Activated T-cell treated with anti-CD3 and anti-CD28 coated beads, Interleukin-2, amount 50 U/mL, for 1 hour (primary cell): ENCODE results near the gene CDH4.
"Not testable (repeated sequence)": the region's sequence is repeated elsewhere in the genome, so short reads cannot be mapped to it uniquely, and the experiment has no call there.

Source experiments
- DNase-seq: peaks from one replicate; pipeline ENCODE4 v3.0.0-alpha.2; 2020

Gene CDH4

DNA sequence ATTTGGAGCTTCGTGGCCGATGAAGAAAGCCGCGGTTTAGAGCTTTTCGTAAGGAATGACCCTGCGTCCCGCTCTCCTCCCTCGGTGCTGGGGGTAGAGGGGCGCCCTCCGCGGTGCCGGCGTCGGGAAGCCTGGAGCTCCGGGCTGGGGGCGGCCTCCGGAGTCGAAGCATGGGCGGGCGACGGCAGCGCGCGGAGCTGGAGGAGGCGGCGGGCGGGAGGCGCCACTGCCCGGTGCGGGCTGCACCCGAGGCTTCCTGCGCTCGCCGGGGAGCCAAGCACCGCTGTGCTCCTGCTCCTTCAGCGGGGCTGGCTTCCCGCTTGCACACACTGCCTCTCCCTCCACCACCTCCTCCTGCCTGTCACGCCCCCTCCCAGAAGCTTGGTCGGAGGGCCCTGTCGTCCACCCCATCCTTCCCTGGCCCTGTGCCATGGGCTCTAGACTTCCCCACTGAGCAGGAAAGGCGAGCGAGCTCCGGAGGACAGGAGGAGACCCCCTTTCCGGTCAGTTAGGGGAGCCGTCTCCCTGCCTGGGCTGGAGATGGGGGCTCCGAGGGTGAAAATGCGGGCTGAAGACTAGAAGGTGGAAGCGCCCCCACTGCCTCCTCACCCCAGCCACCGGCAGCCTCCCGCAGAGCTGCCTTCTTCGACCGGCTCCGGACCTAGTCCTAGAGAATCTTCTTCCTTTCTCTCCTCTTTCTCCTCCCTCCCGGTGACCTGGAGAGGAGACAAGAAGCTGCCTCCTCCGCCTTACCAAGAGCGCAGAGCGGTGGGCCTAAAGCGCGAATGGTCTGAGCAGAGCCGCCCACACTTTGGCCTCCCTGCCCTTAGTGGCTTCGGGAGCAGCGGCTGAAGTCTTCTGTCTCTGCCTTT lies 1.8 kb downstream of the CDH4 start:
- no peak for DNase-seq

DNA sequence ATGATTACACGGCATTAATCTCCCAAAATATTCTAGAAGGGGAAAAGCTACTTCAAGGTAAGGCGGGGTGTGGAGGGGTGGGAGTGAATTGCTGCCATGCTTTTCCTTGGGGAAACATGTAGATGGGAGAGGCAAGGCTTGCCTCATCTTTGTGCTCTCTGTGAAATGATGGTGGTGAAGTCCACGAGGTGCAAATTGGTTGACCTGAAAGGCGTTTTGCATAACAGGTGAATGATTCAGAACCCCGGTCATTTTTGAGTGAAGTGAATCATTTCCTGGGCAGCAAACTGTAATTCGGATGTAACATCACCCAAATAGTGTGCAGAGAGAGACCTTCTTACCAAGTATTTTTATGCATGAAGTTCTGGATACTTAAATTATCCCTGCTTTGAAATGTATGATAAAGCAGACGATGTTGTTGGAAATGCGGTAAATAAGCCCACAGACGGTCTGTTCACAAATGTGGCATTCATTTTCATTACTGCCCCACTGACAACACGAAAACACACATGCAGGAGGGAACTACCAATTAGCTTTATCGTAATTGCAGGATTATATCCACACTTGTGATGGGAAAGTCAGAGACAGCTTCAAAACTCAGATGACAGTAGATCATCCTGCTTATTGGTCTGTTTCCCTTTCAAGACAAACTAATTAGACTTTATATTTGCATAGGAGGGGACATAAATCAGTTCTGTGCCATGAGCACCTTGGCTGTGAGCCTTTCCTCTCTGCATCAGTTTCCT lies 3.0 kb downstream of the CDH4 start:
- no peak for DNase-seq

DNA sequence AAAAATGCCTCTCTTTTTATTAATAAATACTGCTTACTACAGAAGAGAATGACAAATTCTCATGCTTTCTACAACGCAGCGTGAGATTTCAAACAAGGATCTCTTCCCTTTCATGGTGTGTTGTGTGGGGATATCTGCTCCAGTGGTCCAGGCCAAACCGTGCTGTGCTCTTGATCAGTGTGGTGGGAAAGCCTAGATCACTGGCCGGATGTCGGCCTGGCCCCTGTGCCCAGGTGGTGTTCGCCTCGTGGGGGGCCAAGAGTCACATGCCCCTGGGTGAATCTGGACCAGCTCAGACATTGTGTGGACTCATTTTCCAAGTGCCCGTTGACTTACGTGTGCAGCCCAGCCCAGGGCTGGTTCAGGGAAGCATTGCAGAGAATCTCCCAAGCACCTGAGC lies 4.3 kb downstream of the CDH4 start:
- no peak for DNase-seq

DNA sequence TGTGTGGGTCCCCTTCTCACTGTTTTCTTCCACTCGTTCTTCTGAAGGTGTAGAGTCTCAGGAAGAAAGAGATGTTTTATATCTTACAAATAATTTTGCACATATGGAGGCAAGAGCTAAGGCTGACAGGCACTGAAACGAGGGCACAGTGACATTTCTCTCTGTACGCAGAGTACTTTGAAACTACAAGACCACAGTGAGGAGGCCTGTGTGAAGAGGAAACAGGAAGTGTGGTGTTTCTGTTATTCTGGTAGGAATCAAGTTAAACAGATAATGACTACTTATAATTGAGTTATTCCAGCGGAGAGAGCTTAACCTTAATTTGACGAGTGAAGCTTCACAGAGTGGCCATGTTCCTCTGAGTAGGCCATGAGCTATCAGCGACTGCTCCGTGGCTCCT lies 4.8 kb downstream of the CDH4 start:
- no peak for DNase-seq

DNA sequence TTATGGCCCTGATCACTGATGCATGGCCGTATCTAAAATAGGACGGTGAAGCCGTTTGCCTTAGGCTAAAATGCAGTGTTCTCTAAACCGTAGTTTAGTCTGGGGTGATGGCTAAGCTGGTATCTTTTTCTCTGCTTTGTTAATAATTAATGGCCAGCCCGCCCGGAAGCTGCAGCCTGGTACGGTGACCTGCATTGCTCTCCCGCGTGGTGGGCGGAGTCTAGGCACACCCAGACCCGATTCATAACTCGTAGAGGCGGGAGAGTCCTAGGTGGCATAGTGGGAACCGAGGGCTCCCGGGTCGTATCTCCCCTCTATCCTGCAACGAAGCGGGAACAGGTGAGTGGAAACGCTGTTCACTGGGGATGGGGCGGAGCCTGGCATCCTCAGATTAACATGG lies 5.5 kb downstream of the CDH4 start:
- no peak for DNase-seq

DNA sequence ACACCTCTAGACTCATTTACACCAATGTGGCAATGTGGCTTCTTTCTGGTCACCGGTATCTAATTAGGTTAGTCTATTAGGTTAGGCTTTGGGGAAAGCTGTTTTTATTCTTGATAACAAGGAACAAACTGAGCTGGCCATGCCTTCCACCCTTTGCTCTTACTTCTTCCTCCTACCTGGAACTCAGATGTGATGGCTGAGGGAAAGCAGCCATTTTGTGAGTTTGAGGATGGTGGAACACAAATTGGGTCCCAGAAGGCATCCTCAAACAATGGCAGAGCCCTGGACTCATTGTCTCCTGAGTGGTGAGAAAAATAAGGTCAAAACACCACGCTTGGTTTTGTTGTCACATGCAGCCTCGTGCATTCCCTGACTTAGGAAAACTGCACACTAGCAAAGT lies 7.7 kb downstream of the CDH4 start:
- DNase-seq, result no peak

DNA sequence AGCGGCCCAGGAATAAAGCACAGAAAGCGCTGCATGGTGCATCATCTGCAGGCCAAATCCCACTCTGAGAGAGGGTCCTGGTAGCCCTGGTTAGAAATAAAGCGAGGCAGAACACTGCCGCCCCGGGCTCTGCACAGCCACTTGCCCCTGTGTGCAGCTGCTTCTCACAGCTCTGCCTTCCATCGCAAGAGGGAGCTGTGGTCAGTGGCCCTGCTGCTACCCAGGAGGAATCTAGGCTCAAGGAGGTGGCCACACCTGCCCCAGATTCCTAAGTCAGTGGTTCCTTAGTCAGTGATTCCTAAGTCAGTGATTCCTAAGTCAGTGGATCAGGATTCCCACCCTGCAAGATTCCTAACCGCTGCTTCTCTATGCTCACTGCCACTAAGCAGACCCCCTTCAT lies 8.8 kb downstream of the CDH4 start:
- DNase-seq, result no peak

DNA sequence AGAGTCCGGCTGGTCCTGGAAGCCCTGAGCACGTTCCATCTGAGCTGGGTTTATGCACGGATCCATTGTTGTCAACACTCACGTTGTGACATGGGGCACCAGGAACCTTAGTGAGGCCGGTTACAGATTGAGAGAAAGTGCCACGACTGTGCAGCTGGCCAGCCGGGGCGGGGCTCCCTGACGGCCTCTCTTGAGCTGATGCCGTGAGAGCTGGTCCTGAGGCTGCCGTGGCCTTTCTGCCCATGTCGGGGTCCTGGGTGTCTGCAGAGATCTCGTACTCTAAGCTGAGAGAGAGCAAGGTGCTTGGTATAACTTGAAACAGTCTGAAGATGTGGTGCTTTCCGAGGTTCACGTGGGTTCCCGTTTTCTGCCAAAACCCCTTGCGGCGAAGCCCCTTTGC lies 10.0 kb downstream of the CDH4 start:
- DNase-seq, result no peak

DNA sequence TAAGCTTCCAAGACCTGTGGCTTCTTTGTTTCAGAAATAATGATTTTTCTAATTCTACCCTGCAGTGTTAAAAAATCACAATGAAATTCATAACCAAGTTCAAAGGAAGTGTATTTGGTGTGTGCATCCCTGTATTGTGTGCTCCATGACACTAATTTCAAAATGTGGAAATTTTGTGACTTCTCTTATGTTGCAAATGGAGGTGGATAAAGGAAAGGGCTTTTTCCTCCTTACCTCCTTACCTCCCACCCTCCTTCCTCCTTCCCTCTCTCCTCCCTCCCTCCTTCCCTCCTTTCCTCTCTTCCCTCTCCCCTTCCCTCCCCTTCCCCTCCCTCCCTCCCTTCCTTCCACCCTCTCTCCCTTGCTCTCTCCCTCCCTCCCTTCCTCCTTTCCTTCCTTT lies 10.5 kb downstream of the CDH4 start:
- DNase-seq, result no peak

DNA sequence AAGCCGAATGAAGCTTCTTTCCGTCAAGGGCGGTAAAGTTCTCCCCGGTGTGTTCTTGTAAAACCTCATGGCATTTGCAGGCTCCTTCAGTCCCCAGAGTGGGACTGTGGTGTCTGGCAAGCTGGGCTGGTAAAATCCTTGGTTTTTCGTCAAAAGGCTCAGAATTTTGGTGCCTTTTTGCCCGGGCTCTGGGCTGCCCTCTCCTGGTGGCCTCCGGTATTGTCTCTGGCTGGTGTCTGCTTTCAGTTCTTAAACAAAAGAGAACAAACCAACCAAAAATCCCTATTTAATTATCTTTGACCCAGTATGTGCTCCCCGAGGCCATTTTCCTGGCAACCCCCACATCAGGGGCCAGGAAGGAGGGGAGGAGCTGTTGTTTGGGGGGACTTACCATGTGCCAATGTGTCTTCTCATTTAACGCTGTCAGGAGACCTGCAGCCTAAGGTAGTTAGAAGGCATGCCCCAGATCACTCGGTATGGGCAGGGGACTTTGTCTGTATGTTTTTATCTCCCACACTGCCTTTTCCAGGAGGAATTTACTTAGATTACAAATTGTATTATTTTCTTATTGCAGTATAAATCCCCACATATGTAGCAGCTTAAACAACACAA lies 11.1 kb downstream of the CDH4 start:
- peak; percentile 32 for DNase-seq

DNA sequence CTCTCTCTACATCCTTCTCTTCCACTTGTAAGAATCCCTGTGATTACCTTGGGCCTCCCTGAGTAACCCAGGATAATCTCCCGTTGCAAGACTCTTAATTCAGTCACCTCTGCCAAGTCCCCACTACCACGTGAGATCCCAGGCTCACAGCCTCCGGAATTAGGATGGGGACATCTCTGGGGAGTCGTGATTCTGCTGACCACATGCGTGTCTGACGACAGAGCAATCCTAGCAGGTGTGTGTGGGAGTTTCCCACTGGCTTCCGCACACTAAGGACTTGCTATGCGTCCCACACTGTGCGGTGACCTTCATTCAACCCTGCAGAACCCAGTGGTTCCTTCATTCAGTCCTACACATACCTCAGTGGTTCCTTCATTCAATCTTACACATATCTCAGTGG lies 11.9 kb downstream of the CDH4 start:
- DNase-seq, result no peak

DNA sequence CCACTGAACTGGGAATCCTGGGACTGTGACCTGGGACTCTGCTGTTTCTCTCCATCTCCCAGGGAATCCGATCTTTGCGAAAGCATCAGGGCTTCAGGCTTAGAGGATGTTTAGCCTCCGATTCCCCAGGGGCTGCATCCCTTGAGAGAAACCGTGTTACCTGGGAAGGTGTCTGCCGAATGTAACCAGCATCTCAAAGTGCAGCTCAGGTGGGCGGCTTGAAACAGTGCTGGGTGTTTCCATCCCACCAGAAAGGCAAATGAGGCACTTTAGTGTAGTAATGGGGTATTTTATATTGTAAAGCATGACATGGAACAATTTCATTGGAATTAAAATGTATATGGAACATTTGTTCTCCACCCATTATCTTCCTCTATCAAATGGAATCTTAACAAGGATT lies 15.2 kb downstream of the CDH4 start:
- no peak for DNase-seq

DNA sequence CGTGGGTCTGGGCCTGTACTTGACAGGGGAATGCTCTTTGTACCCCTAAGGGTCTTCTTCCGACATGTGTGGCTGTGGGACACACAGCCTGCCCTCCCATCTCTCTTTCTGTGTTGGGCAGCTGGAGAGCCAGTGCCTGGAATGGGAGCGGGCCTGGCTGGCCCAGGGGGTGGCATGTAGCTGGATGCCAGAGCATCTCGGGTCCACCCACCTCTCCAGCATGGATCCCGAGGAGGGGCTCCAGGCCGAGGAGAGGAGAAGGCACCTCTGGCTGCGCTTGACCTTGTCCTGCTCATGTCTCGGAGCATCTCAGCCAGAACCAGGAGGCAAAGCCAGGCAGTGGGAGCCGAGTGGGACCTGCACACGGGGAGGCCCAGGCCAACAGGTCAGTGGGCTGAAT lies 16.0 kb downstream of the CDH4 start:
- no peak for DNase-seq

DNA sequence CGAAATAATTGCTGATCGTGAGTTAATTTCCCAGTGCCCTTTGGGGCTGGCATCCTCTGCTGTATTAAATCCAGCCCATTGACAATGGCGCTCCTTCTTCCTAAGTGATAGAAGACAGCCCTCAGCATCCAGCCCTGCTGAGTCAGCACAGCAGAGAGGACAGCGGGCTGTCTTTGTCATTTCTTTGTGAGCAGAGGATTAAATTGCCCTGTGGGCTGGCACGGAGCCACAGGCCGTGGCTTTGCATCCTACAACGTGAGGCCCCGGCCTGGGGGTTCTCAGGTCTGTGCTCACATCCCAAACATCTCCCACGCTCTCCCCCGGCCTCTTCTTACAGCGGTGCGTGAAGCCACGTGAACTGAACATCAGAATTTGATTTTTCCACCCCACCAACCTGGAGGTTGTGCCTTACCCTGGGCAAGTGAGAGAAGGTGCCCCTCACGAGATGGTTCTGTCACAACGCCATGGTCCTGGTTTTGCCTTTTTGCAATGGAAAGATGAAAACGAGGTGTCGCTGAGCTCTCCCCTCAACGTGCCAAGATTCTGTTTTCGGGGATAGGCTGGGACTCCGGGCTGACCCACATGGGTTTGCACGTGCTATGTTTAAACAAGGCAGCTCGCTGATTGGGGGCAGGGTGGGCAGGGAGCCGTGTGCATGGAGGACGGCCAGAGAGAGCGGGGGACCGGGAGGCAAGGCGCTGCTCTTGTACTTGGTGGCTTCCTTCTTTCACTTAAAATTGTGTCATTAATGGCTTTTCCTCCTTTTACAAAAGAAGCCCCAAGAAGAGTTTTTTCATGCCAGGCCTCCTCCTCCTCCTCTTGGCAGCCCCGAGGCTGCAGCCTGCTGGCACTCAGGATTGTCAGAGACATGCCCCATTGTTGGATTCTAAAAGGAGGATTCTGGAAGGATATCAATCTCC lies 19.5 kb downstream of the CDH4 start:
- no peak for DNase-seq

DNA sequence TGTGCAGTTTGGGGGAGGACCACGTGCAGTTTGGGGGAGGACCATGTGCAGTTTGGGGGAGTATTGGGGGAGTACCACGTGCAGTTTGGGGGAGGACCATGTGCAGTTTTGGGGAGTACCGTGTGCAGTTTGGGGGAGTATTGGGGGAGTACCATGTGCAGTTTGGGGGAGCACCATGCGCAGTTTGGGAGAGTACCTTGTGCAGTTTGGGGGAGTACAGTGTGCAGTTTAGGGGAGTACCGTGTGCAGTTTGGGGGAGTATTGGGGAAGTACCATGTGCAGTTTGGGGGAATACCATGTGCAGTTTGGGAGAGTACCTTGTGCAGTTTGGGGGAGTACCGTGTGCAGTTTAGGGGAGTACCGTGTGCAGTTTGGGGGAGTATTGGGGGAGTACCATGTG lies 21.0 kb downstream of the CDH4 start:
- not testable (repeated sequence) for DNase-seq

DNA sequence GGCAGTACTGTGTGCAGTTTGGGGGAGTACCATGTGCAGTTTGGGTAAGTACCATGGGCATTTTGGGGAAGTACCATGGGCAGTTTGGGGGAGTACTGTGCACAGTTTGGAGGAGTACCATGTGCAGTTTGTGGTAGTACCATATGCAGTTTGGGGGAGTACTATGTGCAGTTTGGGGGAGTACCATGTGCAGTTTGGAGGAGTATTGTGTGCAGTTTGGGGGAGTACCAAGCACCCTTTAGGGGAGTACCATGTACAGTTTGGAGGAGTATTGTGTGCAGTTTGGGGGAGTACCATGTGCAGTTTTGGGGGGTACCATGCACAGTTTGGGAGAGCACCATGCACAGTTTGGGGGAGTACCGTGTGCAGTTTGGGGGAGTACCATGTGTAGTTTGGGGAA lies 21.6 kb downstream of the CDH4 start:
- not testable (repeated sequence) for DNase-seq

DNA sequence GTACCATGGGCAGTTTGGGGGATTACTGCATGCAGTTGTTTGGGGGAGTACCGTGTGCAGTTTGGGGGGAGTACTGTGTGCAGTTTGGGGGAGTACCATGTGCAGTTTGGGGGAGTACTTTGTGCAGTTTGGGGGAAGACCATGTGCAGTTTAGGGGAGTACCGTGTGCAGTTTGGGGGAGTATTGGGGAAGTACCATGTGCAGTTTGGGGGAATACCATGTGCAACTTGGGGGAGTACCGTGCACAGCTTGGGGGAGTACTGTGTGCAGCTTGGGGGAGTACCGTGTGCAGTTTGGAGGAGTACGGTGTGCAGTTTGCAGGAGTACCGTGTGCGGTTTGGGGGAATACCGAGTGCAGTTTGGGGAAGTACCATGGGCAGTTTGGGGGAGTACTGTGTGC lies 22.3 kb downstream of the CDH4 start:
- DNase-seq, result no peak

DNA sequence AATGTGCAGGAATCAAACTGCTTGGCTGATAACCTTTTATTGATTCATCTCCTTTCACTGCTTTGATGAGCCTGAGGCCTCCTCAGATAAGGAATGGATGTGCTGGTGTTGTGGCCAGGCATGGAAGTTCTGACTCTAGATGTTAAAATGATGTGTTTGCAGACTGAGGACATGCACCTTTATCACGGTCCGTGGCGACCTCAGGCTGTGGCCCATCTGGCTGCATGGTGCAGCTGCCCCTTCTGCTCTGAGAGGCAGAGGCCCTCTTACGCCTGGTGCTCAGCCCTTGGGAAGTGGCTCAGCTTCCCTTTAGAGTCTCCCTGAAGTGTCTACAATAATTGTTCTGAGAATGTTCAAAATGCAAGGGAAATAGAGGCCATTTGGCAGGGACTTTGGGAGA lies 26.2 kb downstream of the CDH4 start:
- DNase-seq, result no peak

DNA sequence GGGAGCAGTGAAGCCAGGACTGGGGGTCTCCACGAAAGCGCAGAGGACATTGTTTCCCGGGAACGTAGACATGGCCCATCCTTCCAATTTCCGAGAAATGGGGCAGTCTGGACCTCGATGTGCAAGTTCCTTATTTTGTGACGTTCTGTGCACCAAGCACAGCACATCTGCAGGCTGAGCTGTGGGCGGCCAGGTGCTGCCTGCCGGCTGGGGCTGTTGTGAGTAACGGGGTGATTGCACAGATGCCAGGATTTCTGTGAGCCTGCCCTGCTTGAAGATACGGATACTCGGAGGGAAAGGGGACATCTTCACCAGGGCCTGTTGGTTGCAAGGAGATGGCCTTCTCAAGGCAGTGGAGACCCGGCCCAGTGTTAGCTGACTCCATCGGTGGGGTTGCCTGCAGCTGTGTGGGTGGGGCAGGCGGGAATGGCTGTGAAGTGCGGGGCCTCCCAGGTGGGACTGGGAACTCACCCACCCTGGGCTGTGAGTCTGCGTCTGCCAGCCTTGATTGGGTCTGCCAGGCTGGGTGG lies 27.6 kb downstream of the CDH4 start:
- DNase-seq, result no peak

DNA sequence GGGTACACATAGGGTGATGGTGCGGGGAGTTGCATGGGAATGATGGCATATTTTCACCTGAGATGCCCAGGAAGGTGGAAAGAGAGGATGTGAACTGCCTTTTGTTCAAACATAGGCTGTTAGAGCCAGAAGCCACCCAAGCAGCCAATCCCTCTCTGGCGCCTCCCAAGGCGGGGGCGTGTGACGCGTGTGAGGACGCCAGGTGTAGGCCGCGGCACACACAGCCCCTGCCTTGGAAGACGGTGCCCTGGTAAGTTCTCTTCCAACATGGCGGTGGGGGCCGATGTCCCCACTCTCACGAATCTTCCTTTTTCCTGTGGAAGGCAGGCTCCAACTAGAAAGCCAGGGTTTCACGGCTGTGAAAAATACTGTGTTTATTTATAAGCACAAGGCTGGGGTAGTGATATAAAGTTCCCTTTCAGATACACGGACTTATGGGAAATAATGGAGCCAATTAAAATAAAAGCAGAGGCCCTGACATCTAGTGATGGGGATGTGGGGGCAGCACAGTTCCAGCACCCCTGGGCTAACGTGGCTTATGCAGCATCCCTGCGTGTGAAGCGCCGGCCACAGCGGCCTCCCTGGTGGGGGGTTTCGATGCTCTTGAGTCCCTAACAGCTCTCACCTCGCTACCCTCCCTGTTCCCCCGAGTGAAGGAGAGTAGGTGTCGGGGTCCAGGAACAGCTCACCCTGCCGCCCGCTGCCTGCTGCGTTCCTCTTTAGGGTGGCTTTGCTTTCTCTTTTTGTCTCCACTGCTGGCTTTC lies 28.3 kb downstream of the CDH4 start:
- no peak for DNase-seq

DNA sequence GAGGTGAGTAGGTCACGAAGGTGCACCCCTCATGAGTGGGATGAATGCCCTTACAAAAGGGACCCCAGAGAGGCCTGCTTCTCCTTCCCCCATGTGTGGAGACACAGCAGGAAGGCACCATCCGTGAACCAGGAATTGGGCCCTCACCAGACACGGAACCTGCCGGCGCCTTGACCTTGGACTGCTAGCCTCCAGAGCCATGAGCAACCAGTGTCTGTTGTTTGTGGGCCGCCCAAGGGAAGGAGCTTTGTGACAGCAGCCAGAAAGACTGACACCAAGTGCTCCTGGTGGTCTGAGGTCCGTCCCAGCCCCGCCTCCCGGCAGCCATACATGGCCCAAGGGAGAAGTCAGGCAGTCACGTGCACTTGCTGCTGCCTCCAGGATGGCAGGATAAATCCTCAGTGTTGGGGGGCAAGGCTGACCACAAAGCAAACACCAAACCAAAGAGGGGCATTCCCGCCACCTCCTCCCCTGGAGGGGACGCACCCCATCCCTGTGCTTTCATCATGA lies 29.3 kb downstream of the CDH4 start:
- DNase-seq, result no peak

DNA sequence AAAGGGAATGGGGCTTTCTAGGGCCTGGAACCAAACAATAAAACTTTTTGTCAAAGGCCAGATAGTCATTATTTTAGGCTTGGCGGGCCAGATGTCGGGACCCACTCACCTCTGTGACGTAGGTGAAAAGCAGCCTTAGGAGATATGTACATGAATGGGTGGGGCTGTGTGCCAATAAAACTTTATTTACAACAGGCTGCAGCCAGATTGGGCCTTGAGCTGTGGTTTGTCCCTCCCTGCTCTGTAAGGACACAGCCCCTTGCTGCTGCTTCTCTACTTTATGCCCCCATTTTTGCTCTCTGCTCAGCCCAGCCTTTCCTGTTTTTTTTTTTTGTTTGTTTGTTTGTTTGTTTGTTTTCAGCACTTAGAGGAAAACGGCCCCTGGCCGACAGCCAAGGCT lies 32.7 kb downstream of the CDH4 start:
- DNase-seq, result no peak
